ENCODE data around the gene YOD1. TPM values are rescaled to one million over a fixed set of nuclear protein-coding genes. Genes with fewer than 3 reads are reported as not detected.

Gene YOD1
- polyA plus RNA-seq, 1 donor from 2014 or later, result 9.3 TPM

DNA sequence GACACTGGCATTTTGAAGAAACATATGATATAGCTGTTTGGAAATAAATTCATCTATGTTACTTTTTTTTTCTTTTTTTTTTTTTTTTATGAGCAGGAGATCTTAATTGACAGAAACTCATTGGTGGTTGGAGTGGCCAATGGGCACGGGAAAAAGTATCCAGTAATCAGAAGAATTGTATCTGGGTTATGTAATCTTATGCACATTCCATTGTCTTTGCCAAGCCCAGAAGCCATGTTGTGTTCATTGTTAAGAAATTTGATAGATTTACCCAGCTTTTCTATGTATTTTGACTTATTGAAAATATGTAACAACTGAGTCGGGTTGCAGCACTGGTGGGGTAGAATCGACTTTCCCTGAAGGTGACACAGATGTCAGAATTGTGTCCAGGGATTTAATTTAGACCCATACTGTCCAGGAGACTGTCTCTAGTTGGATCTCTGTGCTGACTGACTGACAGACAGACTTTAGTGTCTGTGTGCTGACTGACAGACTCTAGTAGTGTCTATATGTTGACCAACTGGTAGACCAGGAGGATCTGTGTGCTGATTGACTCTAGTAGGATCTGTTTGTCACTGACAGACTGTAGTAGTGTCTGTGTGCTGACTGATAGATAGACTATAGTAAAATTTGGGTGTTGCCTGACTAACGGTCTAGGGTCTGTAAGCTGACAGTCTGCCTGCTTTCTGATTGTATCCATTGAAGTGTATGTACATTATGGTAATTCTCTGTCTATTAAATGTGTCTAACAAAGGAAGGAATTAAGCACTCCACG, 25.4 kb upstream of the YOD1 start:
- H2AFZ ChIP-seq (ENCODE audit: low read depth, low read length), result no peak overlapping the region
- no peak overlapping the region for H3K4me2 ChIP-seq (ENCODE audit: low read length)
- H3K27me3 ChIP-seq (ENCODE audit: insufficient read depth, low read depth, low read length), result no peaks in the 10 kb centered on the region

GRCh38 chr1:207073906-207074820, 23.2 kb upstream of the YOD1 start:
- no peak overlapping the region for H3K4me3 ChIP-seq (ENCODE audit: low read length)
- H3K9ac ChIP-seq (ENCODE audit: low read length), result no peak overlapping the region
- no peak overlapping the region for H3K4me2 ChIP-seq (ENCODE audit: low read length)
- no peaks in the 10 kb centered on the region for H3K9me2 ChIP-seq (ENCODE audit: insufficient read depth, low read length)
- H2AFZ ChIP-seq (ENCODE audit: low read depth, low read length), result no peak overlapping the region
- H3K9me3 ChIP-seq (ENCODE audit: low read length), result no peaks in the 10 kb centered on the region
- H3K79me2 ChIP-seq (replicated peaks; ENCODE audit: insufficient read depth, low read length), result no peaks in the 10 kb centered on the region
- no peaks in the 10 kb centered on the region for H3F3A ChIP-seq (ENCODE audit: insufficient read depth, low read length, poor library complexity, severe bottlenecking)
- TF ChIP-seq CTCF (IDR thresholded peaks at IDR 0.05; ENCODE audit: poor library complexity, severe bottlenecking) (no peak), EZH2 (IDR thresholded peaks at IDR 0.05; ENCODE audit: borderline replicate concordance, insufficient read depth, low read length, poor library complexity, severe bottlenecking) (no peak), EP300 (conservative IDR thresholded peaks at IDR 0.05; ENCODE audit: poor library complexity, severe bottlenecking) (no peak), POLR2AphosphoS5 (IDR thresholded peaks at IDR 0.05) (no peak), RAD21 (conservative IDR thresholded peaks at IDR 0.05) (no peak), SMC3 (conservative IDR thresholded peaks at IDR 0.05; ENCODE audit: poor library complexity) (no peak), MXI1 (conservative IDR thresholded peaks at IDR 0.05; ENCODE audit: poor library complexity, severe bottlenecking) (no peak), TAF1 (IDR thresholded peaks at IDR 0.05; ENCODE audit: low read depth) (no peak)
- TF ChIP-seq, protein P1, sequence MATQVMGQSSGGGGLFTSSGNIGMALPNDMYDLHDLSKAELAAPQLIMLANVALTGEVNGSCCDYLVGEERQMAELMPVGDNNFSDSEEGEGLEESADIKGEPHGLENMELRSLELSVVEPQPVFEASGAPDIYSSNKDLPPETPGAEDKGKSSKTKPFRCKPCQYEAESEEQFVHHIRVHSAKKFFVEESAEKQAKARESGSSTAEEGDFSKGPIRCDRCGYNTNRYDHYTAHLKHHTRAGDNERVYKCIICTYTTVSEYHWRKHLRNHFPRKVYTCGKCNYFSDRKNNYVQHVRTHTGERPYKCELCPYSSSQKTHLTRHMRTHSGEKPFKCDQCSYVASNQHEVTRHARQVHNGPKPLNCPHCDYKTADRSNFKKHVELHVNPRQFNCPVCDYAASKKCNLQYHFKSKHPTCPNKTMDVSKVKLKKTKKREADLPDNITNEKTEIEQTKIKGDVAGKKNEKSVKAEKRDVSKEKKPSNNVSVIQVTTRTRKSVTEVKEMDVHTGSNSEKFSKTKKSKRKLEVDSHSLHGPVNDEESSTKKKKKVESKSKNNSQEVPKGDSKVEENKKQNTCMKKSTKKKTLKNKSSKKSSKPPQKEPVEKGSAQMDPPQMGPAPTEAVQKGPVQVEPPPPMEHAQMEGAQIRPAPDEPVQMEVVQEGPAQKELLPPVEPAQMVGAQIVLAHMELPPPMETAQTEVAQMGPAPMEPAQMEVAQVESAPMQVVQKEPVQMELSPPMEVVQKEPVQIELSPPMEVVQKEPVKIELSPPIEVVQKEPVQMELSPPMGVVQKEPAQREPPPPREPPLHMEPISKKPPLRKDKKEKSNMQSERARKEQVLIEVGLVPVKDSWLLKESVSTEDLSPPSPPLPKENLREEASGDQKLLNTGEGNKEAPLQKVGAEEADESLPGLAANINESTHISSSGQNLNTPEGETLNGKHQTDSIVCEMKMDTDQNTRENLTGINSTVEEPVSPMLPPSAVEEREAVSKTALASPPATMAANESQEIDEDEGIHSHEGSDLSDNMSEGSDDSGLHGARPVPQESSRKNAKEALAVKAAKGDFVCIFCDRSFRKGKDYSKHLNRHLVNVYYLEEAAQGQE (IDR thresholded peaks at IDR 0.05; ENCODE audit: borderline replicate concordance), result no peak
- no peak overlapping the region for H3K27ac ChIP-seq (ENCODE audit: low read length)
- H3K27me3 ChIP-seq (ENCODE audit: insufficient read depth, low read depth, low read length), result no peaks in the 10 kb centered on the region
- no peaks in the 10 kb centered on the region for H4K20me1 ChIP-seq (ENCODE audit: insufficient read depth)
- H3K36me3 ChIP-seq (ENCODE audit: insufficient read depth, low read length), result no peaks in the 10 kb centered on the region

More for the DNA sequence above, 25.4 kb upstream of the YOD1 start:
- Histone ChIP-seq H3K36me3 (ENCODE audit: insufficient read depth, low read length) (no peaks in the 10 kb centered on the region), H3K79me2 (replicated peaks; ENCODE audit: insufficient read depth, low read length) (no peaks in the 10 kb centered on the region), H3F3A (ENCODE audit: insufficient read depth, low read length, poor library complexity, severe bottlenecking) (no peaks in the 10 kb centered on the region), H4K20me1 (ENCODE audit: insufficient read depth) (no peaks in the 10 kb centered on the region), H3K9me2 (ENCODE audit: insufficient read depth, low read length) (no peaks in the 10 kb centered on the region), H3K9me3 (ENCODE audit: low read length) (no peaks in the 10 kb centered on the region), H3K4me3 (ENCODE audit: low read length) (no peak overlapping the region), H3K9ac (ENCODE audit: low read length) (no peak overlapping the region), H3K27ac (ENCODE audit: low read length) (no peak overlapping the region)
- no peak for TF ChIP-seq EP300 (conservative IDR thresholded peaks at IDR 0.05; ENCODE audit: poor library complexity, severe bottlenecking)
- TF ChIP-seq EZH2 (IDR thresholded peaks at IDR 0.05; ENCODE audit: borderline replicate concordance, insufficient read depth, low read length, poor library complexity, severe bottlenecking), result no peak
- TF ChIP-seq, protein P1 (IDR thresholded peaks at IDR 0.05; ENCODE audit: borderline replicate concordance), result no peak
- no peak for TF ChIP-seq POLR2AphosphoS5 (IDR thresholded peaks at IDR 0.05)
- TF ChIP-seq SMC3 (conservative IDR thresholded peaks at IDR 0.05; ENCODE audit: poor library complexity), result no peak

Data from neural cell (in vitro differentiated cells).